Fibroblast of lung (primary cell): ENCODE data around the gene MIGA1. TPM values are rescaled to one million over a fixed set of nuclear protein-coding genes. Genes with fewer than 3 reads are reported as not detected.
"Not testable (repeated sequence)": the region's sequence is repeated elsewhere in the genome, so short reads cannot be mapped to it uniquely, and the experiment has no call there.

Experiments
- DNase-seq, 2 donors: peaks; one replicate each; pipeline versions ENCODE4 v3.0.0 to v3.0.0-alpha.2; 2010; ENCODE audit warnings: low read depth in 2 of 2
- H2AFZ ChIP-seq: 2 replicates; pipeline ENCODE4 v1.5.1; 2012; ENCODE audit warnings: low read length, control low read depth, inconsistent platforms
- H3K27ac ChIP-seq: 2 replicates; pipeline ENCODE4 v1.5.1; 2011; ENCODE audit warnings: low read length, control low read depth; ENCODE audit not compliant: insufficient read depth
- H3K27me3 ChIP-seq: 2 replicates; pipeline ENCODE4 v1.5.1; 2011; ENCODE audit warnings: mild to moderate bottlenecking, low read length; ENCODE audit not compliant: control insufficient read depth, insufficient read depth
- H3K36me3 ChIP-seq: 2 replicates; pipeline ENCODE4 v1.5.1; 2011; ENCODE audit warnings: low read length; ENCODE audit not compliant: control insufficient read depth, insufficient read depth
- H3K4me1 ChIP-seq: 2 replicates; pipeline ENCODE4 v1.5.1; 2011; ENCODE audit warnings: low read length; ENCODE audit not compliant: control insufficient read depth, insufficient read depth; ENCODE audit errors: extremely low read depth
- H3K4me2 ChIP-seq: 2 replicates; pipeline ENCODE4 v1.5.1; 2011; ENCODE audit warnings: low read length, control low read depth; ENCODE audit not compliant: insufficient read depth; ENCODE audit errors: extremely low read depth
- H3K4me3 ChIP-seq, 4 experiments: fragments of 200-600 bp in 1 of 4; sonication (generic) in 1 of 4; replicated peaks in 1 of 4; 2 replicates each; pipeline ENCODE4 v1.5.1; 2011 to 2016; ENCODE audit warnings: low read length in 4 of 4, low read depth in 3 of 4, mild to moderate bottlenecking in 3 of 4, control low read depth in 2 of 4, inconsistent platforms in 1 of 4, mixed read lengths in 1 of 4; ENCODE audit not compliant: insufficient read depth in 1 of 4; ENCODE audit errors: control extremely low read depth in 1 of 4
- H3K79me2 ChIP-seq: 2 replicates; pipeline ENCODE4 v1.5.1; 2012; ENCODE audit warnings: mild to moderate bottlenecking, low read length, inconsistent platforms; ENCODE audit not compliant: control insufficient read depth, insufficient read depth
- H3K9ac ChIP-seq: 2 replicates; pipeline ENCODE4 v1.5.1; 2011; ENCODE audit warnings: mild to moderate bottlenecking, low read length, control low read depth; ENCODE audit not compliant: insufficient read depth
- H3K9me3 ChIP-seq: 2 replicates; pipeline ENCODE4 v1.5.1; 2012; ENCODE audit warnings: low read depth, low read length; ENCODE audit not compliant: control insufficient read depth, insufficient read depth
- H4K20me1 ChIP-seq: 2 replicates; pipeline ENCODE4 v1.5.1; 2011; ENCODE audit warnings: low read length; ENCODE audit not compliant: control insufficient read depth, insufficient read depth; ENCODE audit errors: extremely low read depth
- EZH2 ChIP-seq: IDR thresholded peaks from 2 replicates; pipeline ENCODE4 v1.5.1; 2012; ENCODE audit warnings: low read length, control low read depth, mild to moderate bottlenecking; ENCODE audit errors: missing control alignments
- polyA plus RNA-seq, 2 donors: library from polyadenylated mRNA; depleted of rRNA in 1 of 2; stranded (reverse) in 1 of 2; unstranded in 1 of 2; fragments of >200 nt; gene quantifications; 2 replicates each; pipeline ENCODE4 v1.2.1, GENCODE V29; 2011 to 2012; ENCODE audit warnings: missing spikeins in 1 of 2
- total RNA-seq: library from RNA; depleted of rRNA; stranded (reverse); fragments of >200 nt; gene quantifications from 2 replicates; pipeline ENCODE4 v1.2.1, GENCODE V29; 2014
- TF ChIP-seq, protein P1 (sequence below), 2 donors: IDR thresholded peaks in 1 of 2; conservative IDR thresholded peaks in 1 of 2; 1 replicate in 1 of 2; 2 replicates in 1 of 2; pipeline ENCODE4 v1.5.1; 2011 to 2012; ENCODE audit warnings: low read length in 2 of 2, control low read depth in 1 of 2, inconsistent platforms in 1 of 2, low read depth in 1 of 2, mild to moderate bottlenecking in 1 of 2

The MIGA1 gene
- total and polyA plus RNA-seq, 2 donors (not counting 1 experiment from before 2014, with no cell fraction given) = 10.3 to 14.0 TPM

DNA sequence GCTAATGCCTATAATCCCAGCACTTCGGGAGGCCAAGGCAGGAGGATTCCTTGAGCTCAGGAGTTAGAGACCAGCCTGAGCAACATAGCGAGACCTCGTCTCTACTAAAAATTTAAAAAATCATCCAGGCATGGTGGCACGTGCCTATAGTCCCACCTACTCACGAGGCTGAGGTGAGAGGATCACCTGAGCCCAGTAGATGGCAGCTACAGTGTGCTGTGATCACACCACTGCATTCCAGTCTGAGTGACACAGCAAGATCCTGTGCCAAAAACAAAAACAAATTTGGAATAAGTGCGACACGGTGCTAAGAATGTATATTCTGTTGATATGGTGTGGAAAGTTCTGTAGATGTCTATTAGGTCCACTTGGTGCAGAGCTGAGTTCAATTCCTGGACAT lies 34.9 kb upstream of the MIGA1 start:
- H2AFZ ChIP-seq = no peak overlapping the region
- H3K27me3 ChIP-seq = no peaks in the 10 kb centered on the region
- H3K36me3 ChIP-seq = no peaks in the 10 kb centered on the region
- H4K20me1 ChIP-seq = no peaks in the 10 kb centered on the region
- no peak overlapping the region for H3K4me3 ChIP-seq
- TF ChIP-seq, protein P1, sequence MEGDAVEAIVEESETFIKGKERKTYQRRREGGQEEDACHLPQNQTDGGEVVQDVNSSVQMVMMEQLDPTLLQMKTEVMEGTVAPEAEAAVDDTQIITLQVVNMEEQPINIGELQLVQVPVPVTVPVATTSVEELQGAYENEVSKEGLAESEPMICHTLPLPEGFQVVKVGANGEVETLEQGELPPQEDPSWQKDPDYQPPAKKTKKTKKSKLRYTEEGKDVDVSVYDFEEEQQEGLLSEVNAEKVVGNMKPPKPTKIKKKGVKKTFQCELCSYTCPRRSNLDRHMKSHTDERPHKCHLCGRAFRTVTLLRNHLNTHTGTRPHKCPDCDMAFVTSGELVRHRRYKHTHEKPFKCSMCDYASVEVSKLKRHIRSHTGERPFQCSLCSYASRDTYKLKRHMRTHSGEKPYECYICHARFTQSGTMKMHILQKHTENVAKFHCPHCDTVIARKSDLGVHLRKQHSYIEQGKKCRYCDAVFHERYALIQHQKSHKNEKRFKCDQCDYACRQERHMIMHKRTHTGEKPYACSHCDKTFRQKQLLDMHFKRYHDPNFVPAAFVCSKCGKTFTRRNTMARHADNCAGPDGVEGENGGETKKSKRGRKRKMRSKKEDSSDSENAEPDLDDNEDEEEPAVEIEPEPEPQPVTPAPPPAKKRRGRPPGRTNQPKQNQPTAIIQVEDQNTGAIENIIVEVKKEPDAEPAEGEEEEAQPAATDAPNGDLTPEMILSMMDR (conservative IDR thresholded peaks at IDR 0.05 in 1 of 2, IDR thresholded peaks at IDR 0.05 in 1 of 2; ENCODE audit: low read depth in 1 of 2, low read length in 2 of 2) = no peak
- no peak for TF ChIP-seq EZH2
- H3K27ac ChIP-seq = no peak overlapping the region
- peaks cover 2% of the 10 kb centered on the region for H3K4me1 ChIP-seq
- DNase-seq = no peak
- H3K4me2 ChIP-seq = no peak overlapping the region
- no peaks in the 10 kb centered on the region for H3K9me3 ChIP-seq
- H3K9ac ChIP-seq = no peak overlapping the region
- peaks cover 40% of the 10 kb centered on the region for H3K79me2 ChIP-seq

DNA sequence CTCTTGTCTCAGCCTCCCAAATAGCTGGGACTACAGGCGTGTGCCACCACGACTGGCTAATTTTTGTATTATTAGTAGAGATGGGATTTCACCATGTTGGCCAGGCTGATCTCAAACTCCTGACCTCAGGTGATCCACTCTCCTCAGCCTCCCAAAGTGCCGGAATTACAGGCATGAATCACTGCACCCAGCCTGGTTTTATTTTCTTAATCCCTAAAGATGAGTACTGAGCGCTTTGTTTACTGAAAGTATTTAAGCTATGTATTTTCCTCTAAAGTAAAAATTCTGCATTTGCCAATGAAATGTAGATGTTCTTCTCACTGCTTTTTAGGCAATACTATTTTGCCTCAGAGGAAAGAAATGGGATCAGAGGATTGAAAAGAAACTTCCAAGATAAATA lies 30.0 kb upstream of the MIGA1 start:
- peaks cover 58% of the 10 kb centered on the region for H3K79me2 ChIP-seq
- H3K9me3 ChIP-seq, H3K4me2 ChIP-seq, H3K4me3 ChIP-seq, H3K27ac ChIP-seq, H3K36me3 ChIP-seq, H3K27me3 ChIP-seq, H3K9ac ChIP-seq, H3K4me1 ChIP-seq, DNase-seq, H2AFZ ChIP-seq, H4K20me1 ChIP-seq: not testable (repeated sequence)

DNA sequence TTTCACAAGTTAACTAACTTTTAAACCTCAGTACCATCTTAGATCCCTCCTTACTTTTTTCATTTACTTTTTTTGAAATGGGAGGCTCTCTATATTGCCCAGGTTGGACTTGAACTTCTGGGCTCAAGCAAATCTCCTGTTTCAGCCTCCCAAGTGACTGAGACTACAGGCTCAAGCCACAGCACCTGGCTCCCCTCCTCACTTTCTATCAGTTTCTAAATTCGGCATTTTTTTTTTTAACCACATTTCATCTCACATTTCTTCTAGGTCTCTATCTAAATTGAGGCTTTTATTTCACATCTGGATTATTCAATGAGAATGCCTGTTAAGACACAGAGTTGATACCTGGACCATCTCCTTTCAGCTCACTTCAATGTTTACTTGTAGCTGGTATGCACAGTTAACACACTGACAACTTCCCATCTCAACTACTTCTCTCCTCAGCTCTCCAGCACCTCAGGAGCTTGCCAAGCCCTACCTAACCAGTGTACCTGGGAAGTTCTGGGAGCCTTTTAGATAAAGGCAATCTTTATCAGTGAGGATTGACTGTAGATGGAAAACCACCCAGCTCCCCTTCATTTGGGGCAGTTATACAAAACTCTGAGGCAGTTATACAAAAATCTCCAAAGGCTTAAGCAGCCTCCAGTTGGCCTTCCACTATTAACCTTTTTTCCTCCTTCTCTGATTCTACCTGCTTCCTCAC lies 23.2 kb upstream of the MIGA1 start:
- Histone ChIP-seq H3K4me2 (no peak overlapping the region), H3K27ac (no peak overlapping the region), H3K9me3 (no peaks in the 10 kb centered on the region), H3K4me1 (peaks cover 2% of the 10 kb centered on the region), H3K27me3 (no peaks in the 10 kb centered on the region), H3K36me3 (no peaks in the 10 kb centered on the region), H3K9ac (no peak overlapping the region), H3K79me2 (peaks cover 74% of the 10 kb centered on the region), H3K4me3 (no peak overlapping the region), H2AFZ (no peak overlapping the region), H4K20me1 (no peaks in the 10 kb centered on the region)
- TF ChIP-seq EZH2 = no peak
- TF ChIP-seq, protein P1 (conservative IDR thresholded peaks at IDR 0.05 in 1 of 2, IDR thresholded peaks at IDR 0.05 in 1 of 2; ENCODE audit: low read depth in 1 of 2, low read length in 2 of 2) = no peak
- no peak for DNase-seq
